Natural killer cell (primary cell): ENCODE results near the gene TMEM181. TPM values are rescaled to one million over a fixed set of nuclear protein-coding genes. Genes with fewer than 3 reads are reported as not detected.
"Not testable (repeated sequence)": the region's sequence is repeated elsewhere in the genome, so short reads cannot be mapped to it uniquely, and the experiment has no call there.

ENCODE experiments used
- ATAC-seq, 3 donors: fragments of 150-1000 bp in 2 of 3; fragments of 200-7000 bp in 1 of 3; cut with Tn5 transposase; 1 replicate in 1 of 3; 2 replicates in 2 of 3; pipeline ENCODE4 v1.10.0; 2021; ENCODE audit warnings: mild to moderate bottlenecking in 2 of 3, moderate library complexity in 2 of 3
- DNase-seq, 2 donors: peaks; one replicate each; pipeline versions ENCODE4 v3.0.0 to v3.0.0-alpha.2; 2013 to 2021; ENCODE audit warnings: mixed read lengths in 1 of 2
- H3K27ac ChIP-seq: one replicate; pipeline ENCODE4 v1.5.1; 2013; ENCODE audit warnings: mild to moderate bottlenecking, low read length
- H3K27me3 ChIP-seq: one replicate; pipeline ENCODE4 v1.6.1; 2013; ENCODE audit warnings: low read length; ENCODE audit not compliant: control insufficient read depth, insufficient read depth
- H3K36me3 ChIP-seq: one replicate; pipeline ENCODE4 v1.6.1; 2013; ENCODE audit warnings: low read length; ENCODE audit not compliant: control insufficient read depth, insufficient read depth
- H3K4me1 ChIP-seq: one replicate; pipeline ENCODE4 v1.6.1; 2013; ENCODE audit warnings: low read length; ENCODE audit not compliant: control insufficient read depth, insufficient read depth
- H3K4me3 ChIP-seq: one replicate; pipeline ENCODE4 v1.5.1; 2013; ENCODE audit warnings: low read length
- H3K9me3 ChIP-seq: one replicate; pipeline ENCODE4 v1.6.1; 2013; ENCODE audit warnings: low read length; ENCODE audit not compliant: control insufficient read depth, insufficient read depth
- H3K27ac Mint-ChIP-seq, 2 donors: one replicate each; pipeline ENCODE4 v1.8.0; 2022; ENCODE audit warnings: mild to moderate bottlenecking in 2 of 2, mixed read lengths in 2 of 2, moderate library complexity in 1 of 2
- H3K27me3 Mint-ChIP-seq, 2 donors: one replicate each; pipeline ENCODE4 v1.8.0; 2022; ENCODE audit warnings: low read depth in 2 of 2, mixed read lengths in 2 of 2
- H3K36me3 Mint-ChIP-seq: one replicate; pipeline ENCODE4 v1.8.0; 2022; ENCODE audit warnings: mixed read lengths
- H3K4me1 Mint-ChIP-seq, 2 donors: one replicate each; pipeline ENCODE4 v1.8.0; 2022; ENCODE audit warnings: mixed read lengths in 2 of 2
- H3K4me3 Mint-ChIP-seq: one replicate; pipeline ENCODE4 v1.8.0; 2022; ENCODE audit warnings: mild to moderate bottlenecking, moderate library complexity, mixed read lengths
- H3K9me3 Mint-ChIP-seq, 2 donors: one replicate each; pipeline ENCODE4 v1.8.0; 2022; ENCODE audit warnings: mixed read lengths in 2 of 2
- CTCF ChIP-seq: fragments of 200-600 bp; IDR thresholded peaks from one replicate; pipeline ENCODE4 v1.8.0; 2022; ENCODE audit warnings: antibody characterized with exemption
- WGBS: methylation state at CpG from one replicate; pipeline ENCODE4 v1.1.7; 2013; ENCODE audit warnings: missing lambda C conversion rate; ENCODE audit not compliant: insufficient coverage; 5-methylcytosine and 5-hydroxymethylcytosine counted together
- intact Hi-C: fragments of 100-400 bp; cut with micrococcal nuclease; formaldehyde crosslinking; loops from one replicate; pipeline ENCODE4 v1.14.2; 2022
- total RNA-seq, 4 donors: library from RNA; stranded (reverse); fragments of 120-200 nt in 1 of 4; gene quantifications; one replicate each; pipeline versions ENCODE4 v1.2.3 to v1.2.4, GENCODE V29; 2013 to 2022

The TMEM181 gene
- total RNA-seq, 3 donors from 2014 or later (not counting 1 experiment from before 2014, with no cell fraction given): 44.8 to 60.9 (median 45.0) TPM

DNA sequence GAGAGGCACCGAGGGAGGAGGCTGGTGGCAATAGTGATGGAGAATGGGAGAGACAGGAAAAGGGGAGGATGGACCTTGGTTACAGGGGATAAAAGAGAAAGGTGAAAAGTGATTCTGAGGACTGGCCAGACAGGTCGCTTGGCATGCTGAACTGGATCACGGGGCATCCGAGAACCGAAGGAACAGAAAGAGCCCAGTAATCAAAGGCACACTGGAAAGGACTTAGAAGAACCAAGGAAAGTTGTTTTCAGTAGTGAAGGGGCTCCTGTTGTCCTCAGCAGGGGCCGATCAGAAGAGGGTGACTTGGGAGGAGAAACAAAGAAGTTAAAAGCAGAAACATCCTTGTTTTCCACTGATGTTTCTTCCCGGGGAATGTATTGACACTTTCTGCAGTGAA is 108.8 kb downstream of the TMEM181 start:
- 95% methylated on average over 7 of the region's 7 CpGs for WGBS
- peak overlapping the region; percentile 2 to 6 for H3K27ac Mint-ChIP-seq

GRCh38 chr6:158669145-158670035 is 109.5 kb downstream of the TMEM181 start:
- H3K4me1 Mint-ChIP-seq: peaks cover 16 to 22% of the 10 kb centered on the region in 2 donors
- H3K36me3 ChIP-seq: peaks cover 43% of the 10 kb centered on the region
- no peaks in the 10 kb centered on the region for H3K36me3 Mint-ChIP-seq
- intact Hi-C loops: no loop called here
- no peak overlapping the region for H3K27ac ChIP-seq
- no peak overlapping the region for H3K4me3 Mint-ChIP-seq
- ATAC-seq: no peak
- H3K27me3 ChIP-seq: no peaks in the 10 kb centered on the region
- DNase-seq: no peak
- H3K9me3 Mint-ChIP-seq: no peaks in the 10 kb centered on the region
- H3K4me1 ChIP-seq: peaks cover 21% of the 10 kb centered on the region
- H3K27ac Mint-ChIP-seq: peak overlapping the region; percentile 6 to 58
- H3K27me3 Mint-ChIP-seq: no peaks in the 10 kb centered on the region
- no peaks in the 10 kb centered on the region for H3K9me3 ChIP-seq
- 97% methylated on average over 6 of the region's 7 CpGs for WGBS
- no peak overlapping the region for H3K4me3 ChIP-seq
- TF ChIP-seq CTCF: no peak

More for the DNA sequence above, 108.8 kb downstream of the TMEM181 start:
- Histone ChIP-seq H3K36me3 (peaks cover 44% of the 10 kb centered on the region), H3K9me3 (no peaks in the 10 kb centered on the region), H3K4me3 (no peak overlapping the region), H3K27ac (no peak overlapping the region), H3K27me3 (no peaks in the 10 kb centered on the region), H3K4me1 (peaks cover 21% of the 10 kb centered on the region)
- DNase-seq (no peak), ATAC-seq (no peak)
- no peaks in the 10 kb centered on the region for H3K9me3 Mint-ChIP-seq
- H3K36me3 Mint-ChIP-seq: no peaks in the 10 kb centered on the region
- H3K4me1 Mint-ChIP-seq: peaks cover 16 to 17% of the 10 kb centered on the region in 2 donors
- no peaks in the 10 kb centered on the region for H3K27me3 Mint-ChIP-seq
- no peak overlapping the region for H3K4me3 Mint-ChIP-seq
- TF ChIP-seq CTCF: no peak
- intact Hi-C loops: no loop called here

GRCh38 chr6:158672119-158672518 is 112.2 kb downstream of the TMEM181 start:
- 89% methylated on average over 8 of the region's 8 CpGs for WGBS
- H3K27ac Mint-ChIP-seq, H3K27me3 Mint-ChIP-seq, H3K4me3 Mint-ChIP-seq, DNase-seq, H3K4me3 ChIP-seq, H3K27me3 ChIP-seq, ATAC-seq, intact Hi-C loops, H3K27ac ChIP-seq, H3K36me3 Mint-ChIP-seq, H3K9me3 Mint-ChIP-seq, H3K9me3 ChIP-seq: not testable (repeated sequence)
- Histone ChIP-seq H3K36me3 (peaks cover 25% of the 10 kb centered on the region), H3K4me1 (peaks cover 14% of the 10 kb centered on the region)
- H3K4me1 Mint-ChIP-seq: peaks cover 11 to 18% of the 10 kb centered on the region in 2 donors

GRCh38 chr6:158672726-158673125 is 112.8 kb downstream of the TMEM181 start:
- Histone ChIP-seq H3K36me3 (peaks cover 20% of the 10 kb centered on the region), H3K9me3 (no peaks in the 10 kb centered on the region), H3K27ac (no peak overlapping the region), H3K4me3 (no peak overlapping the region), H3K4me1 (peaks cover 9% of the 10 kb centered on the region), H3K27me3 (no peaks in the 10 kb centered on the region)
- H3K27ac Mint-ChIP-seq: no peak overlapping the region
- no peak overlapping the region for H3K4me3 Mint-ChIP-seq
- H3K9me3 Mint-ChIP-seq: no peaks in the 10 kb centered on the region
- ATAC-seq: no peak
- no peak for TF ChIP-seq CTCF
- DNase-seq: no peak
- intact Hi-C loops: no loop called here
- H3K36me3 Mint-ChIP-seq: no peaks in the 10 kb centered on the region
- 98% methylated on average over 6 of the region's 6 CpGs for WGBS
- no peaks in the 10 kb centered on the region for H3K27me3 Mint-ChIP-seq
- peaks cover 6 to 16% of the 10 kb centered on the region in 2 donors for H3K4me1 Mint-ChIP-seq
